T-helper 2 cell (primary cell): ENCODE measurements around the gene ADAMTS17.
A peak's percentile ranks its signal among the peaks of the same experiment; 100 is the strongest.

ENCODE experiments used
- DNase-seq, 5 experiments: peaks; one replicate each; pipeline versions ENCODE4 v3.0.0 to v3.0.0-alpha.2; 2012 to 2022

ADAMTS17 gene

GRCh38 chr15:100121285-100121684 is 220.5 kb downstream of the ADAMTS17 start:
- DNase-seq = no peak

- DNase-seq = peak in 1 of 5 experiments; percentile 31
These were observed 221.7 kb downstream of the ADAMTS17 start for GRCh38 chr15:100120111-100120510.

- DNase-seq = no peak
These were observed 223.2 kb downstream of the ADAMTS17 start for GRCh38 chr15:100118546-100118945.

- DNase-seq = no peak
These were observed 225.2 kb downstream of the ADAMTS17 start for GRCh38 chr15:100116416-100117190.

GRCh38 chr15:100115711-100116090 is 226.1 kb downstream of the ADAMTS17 start:
- no peak for DNase-seq

GRCh38 chr15:100115066-100115710 is 226.6 kb downstream of the ADAMTS17 start:
- DNase-seq = no peak

- DNase-seq = no peak
These were observed 227.2 kb downstream of the ADAMTS17 start for GRCh38 chr15:100114571-100114970.

- no peak for DNase-seq
These were observed 227.7 kb downstream of the ADAMTS17 start for GRCh38 chr15:100114100-100114499.

GRCh38 chr15:100113351-100114080 is 228.3 kb downstream of the ADAMTS17 start:
- DNase-seq = no peak

- DNase-seq = no peak
These were observed 229.0 kb downstream of the ADAMTS17 start for GRCh38 chr15:100112636-100113305.

- DNase-seq = no peak
These were observed 229.7 kb downstream of the ADAMTS17 start for GRCh38 chr15:100112061-100112420.

GRCh38 chr15:100111125-100112060 is 230.4 kb downstream of the ADAMTS17 start:
- DNase-seq = peak in 1 of 5 experiments; percentile 45

GRCh38 chr15:100109486-100110035 is 232.2 kb downstream of the ADAMTS17 start:
- no peak for DNase-seq

- no peak for DNase-seq
These were observed 232.9 kb downstream of the ADAMTS17 start for GRCh38 chr15:100108846-100109245.

- DNase-seq = no peak
These were observed 233.4 kb downstream of the ADAMTS17 start for GRCh38 chr15:100108346-100108745.

- DNase-seq = no peak
These were observed 234.1 kb downstream of the ADAMTS17 start for GRCh38 chr15:100107606-100108225.

- DNase-seq = no peak
These were observed 234.6 kb downstream of the ADAMTS17 start for GRCh38 chr15:100107151-100107550.

GRCh38 chr15:100106732-100107131 is 235.0 kb downstream of the ADAMTS17 start:
- DNase-seq = no peak

- DNase-seq = no peak
These were observed 236.7 kb downstream of the ADAMTS17 start for GRCh38 chr15:100105101-100105500.

- DNase-seq = no peak
These were observed 237.5 kb downstream of the ADAMTS17 start for GRCh38 chr15:100104245-100104644.

GRCh38 chr15:100103828-100104227 is 237.9 kb downstream of the ADAMTS17 start:
- DNase-seq = no peak
